Activated naive CD8-positive, alpha-beta T cell treated with anti-CD3 and anti-CD28 coated beads, Interleukin-2, amount 10 ng/mL, durations not matched to agents 7 days and 5 days (primary cell): Measurements from ENCODE around the gene HSPB3. TPM values are rescaled to one million over a fixed set of nuclear protein-coding genes. Genes with fewer than 3 reads are reported as not detected.
"Not testable (repeated sequence)": the region's sequence is repeated elsewhere in the genome, so short reads cannot be mapped to it uniquely, and the experiment has no call there.

Experiments used
- ATAC-seq: fragments of 150-1000 bp; cut with Tn5 transposase; one replicate; pipeline ENCODE4 v1.10.0; 2021; ENCODE audit warnings: low read depth, moderate library complexity
- POLR2A ChIA-PET: fragments of 350-600 bp; sonication (Branson Sonifier 250); formaldehyde crosslinking; loops from one replicate; lab custom pipeline; 2021; ENCODE audit warnings: antibody characterized with exemption; lab: Charles Lee
- DNase-seq: peaks from one replicate; pipeline ENCODE4 v3.0.0; 2021
- H3K27ac Mint-ChIP-seq: one replicate; pipeline ENCODE4 v1.8.0; 2022; ENCODE audit warnings: mild to moderate bottlenecking, mixed read lengths
- H3K27me3 Mint-ChIP-seq: one replicate; pipeline ENCODE4 v1.8.0; 2022; ENCODE audit warnings: mild to moderate bottlenecking, moderate library complexity, mixed read lengths
- H3K36me3 Mint-ChIP-seq: one replicate; pipeline ENCODE4 v1.8.0; 2021; ENCODE audit warnings: mild to moderate bottlenecking, mixed read lengths
- H3K4me1 Mint-ChIP-seq: one replicate; pipeline ENCODE4 v1.8.0; 2021; ENCODE audit warnings: mixed read lengths
- H3K4me3 Mint-ChIP-seq: one replicate; pipeline ENCODE4 v1.8.0; 2022; ENCODE audit warnings: mild to moderate bottlenecking, moderate library complexity, mixed read lengths
- H3K9me3 Mint-ChIP-seq: one replicate; pipeline ENCODE4 v1.8.0; 2021; ENCODE audit warnings: mixed read lengths
- total RNA-seq, 2 experiments: library from RNA; stranded (reverse); gene quantifications; one replicate each; pipeline ENCODE4 v1.2.3, GENCODE V29; 2021

HSPB3 gene
- total RNA-seq, 2 experiments from 2014 or later: not detected

GRCh38 chr5:54463713-54464112, 8.2 kb downstream of the HSPB3 start:
- H3K27ac Mint-ChIP-seq: no peak overlapping the region
- H3K4me3 Mint-ChIP-seq: no peak overlapping the region
- ATAC-seq (no peak), DNase-seq (no peak)
- peaks cover 6% of the 10 kb centered on the region for H3K27me3 Mint-ChIP-seq
- no peaks in the 10 kb centered on the region for H3K4me1 Mint-ChIP-seq
- H3K36me3 Mint-ChIP-seq: no peaks in the 10 kb centered on the region
- H3K9me3 Mint-ChIP-seq: peaks cover 16% of the 10 kb centered on the region
- POLR2A ChIA-PET: no interaction called here

DNA sequence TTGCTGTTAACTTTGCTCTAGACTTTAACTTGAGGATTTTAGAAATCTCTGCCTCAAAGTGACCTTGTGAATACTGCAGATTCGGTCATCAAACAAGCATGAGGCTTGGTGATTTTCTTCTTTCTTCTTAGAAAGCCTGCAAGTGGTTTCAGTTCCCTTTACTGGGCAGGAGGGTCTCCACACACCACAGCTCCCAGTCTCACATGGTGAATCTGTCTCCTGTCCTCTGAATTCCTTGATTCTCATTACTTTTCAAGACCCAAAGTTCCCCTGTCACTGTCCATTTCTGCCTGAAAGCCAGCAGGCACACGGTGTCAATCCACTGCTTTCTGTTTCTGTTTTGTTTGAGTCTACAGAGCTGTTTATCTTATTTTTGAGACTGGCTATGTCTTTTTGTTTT, 14.1 kb downstream of the HSPB3 start:
- H3K9me3 Mint-ChIP-seq: peaks cover 2% of the 10 kb centered on the region
- H3K4me1 Mint-ChIP-seq: peaks cover 5% of the 10 kb centered on the region
- peak overlapping the region; percentile 23 for H3K27ac Mint-ChIP-seq
- H3K27me3 Mint-ChIP-seq: peaks cover 4% of the 10 kb centered on the region
- POLR2A ChIA-PET: no interaction called here
- peak overlapping the region; percentile 47 for H3K4me3 Mint-ChIP-seq
- DNase-seq: no peak
- no peak for ATAC-seq
- no peaks in the 10 kb centered on the region for H3K36me3 Mint-ChIP-seq

- peaks cover 2% of the 10 kb centered on the region for H3K9me3 Mint-ChIP-seq
- POLR2A ChIA-PET: no interaction called here
- no peak for ATAC-seq
- H3K4me3 Mint-ChIP-seq: no peak overlapping the region
- peaks cover 5% of the 10 kb centered on the region for H3K4me1 Mint-ChIP-seq
- H3K27me3 Mint-ChIP-seq: peaks cover 4% of the 10 kb centered on the region
- no peaks in the 10 kb centered on the region for H3K36me3 Mint-ChIP-seq
- no peak overlapping the region for H3K27ac Mint-ChIP-seq
- no peak for DNase-seq
These were observed 14.6 kb downstream of the HSPB3 start for GRCh38 chr5:54470128-54470527.

GRCh38 chr5:54470677-54471076, 15.2 kb downstream of the HSPB3 start:
- Mint-ChIP-seq H3K9me3 (peaks cover 2% of the 10 kb centered on the region), H3K36me3 (no peaks in the 10 kb centered on the region), H3K4me1 (peaks cover 5% of the 10 kb centered on the region), H3K4me3 (no peak overlapping the region), H3K27me3 (peaks cover 4% of the 10 kb centered on the region), H3K27ac (no peak overlapping the region)
- ATAC-seq (no peak), DNase-seq (no peak)
- POLR2A ChIA-PET: no interaction called here

GRCh38 chr5:54471398-54471797, 15.9 kb downstream of the HSPB3 start:
- Mint-ChIP-seq H3K4me3 (no peak overlapping the region), H3K27me3 (peaks cover 4% of the 10 kb centered on the region), H3K9me3 (peaks cover under 1% of the 10 kb centered on the region), H3K4me1 (peaks cover 5% of the 10 kb centered on the region), H3K27ac (no peak overlapping the region), H3K36me3 (no peaks in the 10 kb centered on the region)
- POLR2A ChIA-PET: no interaction called here
- ATAC-seq: no peak
- DNase-seq: no peak

DNA sequence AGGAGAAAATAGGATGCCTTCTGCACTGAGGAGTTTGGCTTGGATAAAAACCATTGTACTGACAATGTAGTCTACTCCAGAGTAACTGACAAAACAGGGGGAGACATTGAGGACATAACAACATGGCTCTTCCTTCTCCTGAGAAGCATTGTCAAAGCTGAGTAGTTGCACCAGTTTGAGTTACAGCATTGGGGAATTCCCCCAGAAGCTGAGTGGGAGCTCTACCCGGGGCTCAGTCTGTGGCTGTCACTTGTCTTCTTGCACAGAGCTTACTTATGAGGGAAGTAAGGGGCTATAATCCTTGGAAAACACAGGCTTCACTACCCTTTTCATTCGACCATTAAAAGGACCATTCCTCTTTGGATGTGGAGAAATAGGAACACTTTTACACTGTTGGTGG, 21.2 kb downstream of the HSPB3 start:
- Mint-ChIP-seq H3K4me3 (no peak overlapping the region), H3K27ac (no peak overlapping the region), H3K36me3 (no peaks in the 10 kb centered on the region), H3K9me3 (peaks cover 2% of the 10 kb centered on the region), H3K4me1 (peaks cover 3% of the 10 kb centered on the region), H3K27me3 (peaks cover 11% of the 10 kb centered on the region)
- POLR2A ChIA-PET: no interaction called here
- DNase-seq (no peak), ATAC-seq (no peak)

GRCh38 chr5:54477941-54478478, 22.5 kb downstream of the HSPB3 start:
- no peaks in the 10 kb centered on the region for H3K36me3 Mint-ChIP-seq
- POLR2A ChIA-PET: no interaction called here
- ATAC-seq: no peak
- peaks cover 13% of the 10 kb centered on the region for H3K27me3 Mint-ChIP-seq
- peaks cover 2% of the 10 kb centered on the region for H3K9me3 Mint-ChIP-seq
- H3K27ac Mint-ChIP-seq: no peak overlapping the region
- H3K4me3 Mint-ChIP-seq: no peak overlapping the region
- peaks cover 3% of the 10 kb centered on the region for H3K4me1 Mint-ChIP-seq
- DNase-seq: no peak

GRCh38 chr5:54480296-54480695, 24.8 kb downstream of the HSPB3 start:
- no peak overlapping the region for H3K27ac Mint-ChIP-seq
- H3K36me3 Mint-ChIP-seq: no peaks in the 10 kb centered on the region
- peaks cover 2% of the 10 kb centered on the region for H3K9me3 Mint-ChIP-seq
- ATAC-seq (no peak), DNase-seq (no peak)
- H3K4me3 Mint-ChIP-seq: no peak overlapping the region
- H3K27me3 Mint-ChIP-seq: peaks cover 15% of the 10 kb centered on the region
- POLR2A ChIA-PET: no interaction called here
- H3K4me1 Mint-ChIP-seq: peaks cover 3% of the 10 kb centered on the region

GRCh38 chr5:54484219-54484894, 28.9 kb downstream of the HSPB3 start:
- Mint-ChIP-seq H3K9me3 (peaks cover 2% of the 10 kb centered on the region), H3K27ac (no peak overlapping the region), H3K4me3 (no peak overlapping the region), H3K4me1 (peaks cover 3% of the 10 kb centered on the region), H3K36me3 (no peaks in the 10 kb centered on the region), H3K27me3 (peaks cover 19% of the 10 kb centered on the region)
- DNase-seq (no peak), ATAC-seq (no peak)
- POLR2A ChIA-PET: no interaction called here

GRCh38 chr5:54485659-54486058, 30.2 kb downstream of the HSPB3 start:
- POLR2A ChIA-PET, H3K4me3 Mint-ChIP-seq, DNase-seq, H3K36me3 Mint-ChIP-seq, H3K4me1 Mint-ChIP-seq, ATAC-seq, H3K27ac Mint-ChIP-seq, H3K9me3 Mint-ChIP-seq: not testable (repeated sequence)
- peaks cover 15% of the 10 kb centered on the region for H3K27me3 Mint-ChIP-seq

DNA sequence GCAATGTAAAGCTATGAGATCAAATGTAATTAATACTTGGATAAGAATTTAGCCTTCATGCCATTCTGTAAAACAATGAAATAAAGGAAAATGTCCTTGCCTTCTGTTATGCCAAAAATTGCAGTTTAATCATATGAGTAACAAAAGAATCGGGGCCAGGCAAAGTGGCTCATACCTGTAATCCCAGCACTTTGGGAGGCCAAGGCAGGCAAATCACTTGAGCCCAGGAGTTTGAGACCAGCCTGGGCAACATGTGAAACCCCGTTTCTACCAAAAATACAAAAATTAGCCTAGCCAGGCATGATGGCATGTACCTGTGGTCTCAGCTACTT, 34.1 kb downstream of the HSPB3 start:
- DNase-seq, H3K4me3 Mint-ChIP-seq, POLR2A ChIA-PET, H3K27ac Mint-ChIP-seq, ATAC-seq, H3K4me1 Mint-ChIP-seq, H3K36me3 Mint-ChIP-seq, H3K9me3 Mint-ChIP-seq, H3K27me3 Mint-ChIP-seq: not testable (repeated sequence)

- H3K27ac Mint-ChIP-seq: no peak overlapping the region
- ATAC-seq (no peak), DNase-seq (no peak)
- no peaks in the 10 kb centered on the region for H3K4me1 Mint-ChIP-seq
- H3K4me3 Mint-ChIP-seq: no peak overlapping the region
- no peaks in the 10 kb centered on the region for H3K9me3 Mint-ChIP-seq
- POLR2A ChIA-PET: no interaction called here
- H3K27me3 Mint-ChIP-seq: peaks cover 3% of the 10 kb centered on the region
- H3K36me3 Mint-ChIP-seq: no peaks in the 10 kb centered on the region
These were observed 35.8 kb downstream of the HSPB3 start for GRCh38 chr5:54491326-54491725.

DNA sequence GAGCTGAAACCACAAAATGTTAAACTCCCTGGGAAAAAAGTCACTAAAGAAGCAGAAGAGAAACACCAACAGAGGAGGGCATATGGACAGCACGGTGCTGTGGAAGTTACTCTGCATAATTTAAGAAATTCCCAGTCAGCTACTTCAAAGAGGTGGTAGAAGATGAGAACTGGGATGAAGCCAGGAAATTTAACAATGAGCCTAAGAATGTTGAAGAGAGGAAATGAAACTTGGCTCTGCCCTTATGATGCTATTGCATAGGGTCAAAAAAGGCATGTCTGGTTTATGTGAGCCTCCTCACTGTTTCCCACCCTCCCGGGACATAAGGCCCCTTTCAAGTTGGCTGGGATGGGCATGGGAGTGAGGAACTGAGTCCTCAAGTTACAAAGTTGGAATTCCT, 36.7 kb downstream of the HSPB3 start:
- Mint-ChIP-seq H3K36me3 (no peaks in the 10 kb centered on the region), H3K4me3 (no peak overlapping the region), H3K9me3 (no peaks in the 10 kb centered on the region), H3K27me3 (peaks cover 3% of the 10 kb centered on the region), H3K27ac (no peak overlapping the region), H3K4me1 (no peaks in the 10 kb centered on the region)
- POLR2A ChIA-PET: no interaction called here
- ATAC-seq (no peak), DNase-seq (no peak)

DNA sequence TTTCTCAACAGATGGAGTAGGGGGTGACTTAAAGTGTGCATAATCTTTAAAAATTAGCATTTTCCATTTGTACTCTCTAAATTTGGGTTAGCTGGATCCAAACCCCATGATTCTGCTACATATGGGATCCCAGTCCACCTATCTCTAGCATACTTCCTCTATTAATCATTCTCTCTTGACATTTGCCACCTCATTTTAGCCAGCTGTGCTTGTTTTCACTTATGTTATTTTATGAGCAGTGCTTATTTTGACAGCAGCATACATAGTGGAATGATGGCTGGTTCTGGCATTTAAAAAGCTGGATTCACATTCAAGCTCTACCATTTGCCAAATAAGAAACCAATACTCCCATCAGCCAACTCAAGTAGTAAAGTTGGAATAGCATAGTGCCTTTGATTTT, 39.5 kb downstream of the HSPB3 start:
- no peaks in the 10 kb centered on the region for H3K9me3 Mint-ChIP-seq
- POLR2A ChIA-PET: no interaction called here

More for the DNA sequence above, 39.5 kb downstream of the HSPB3 start:
- ATAC-seq: no peak
- H3K4me1 Mint-ChIP-seq: no peaks in the 10 kb centered on the region
- H3K27me3 Mint-ChIP-seq: peaks cover 3% of the 10 kb centered on the region
- H3K36me3 Mint-ChIP-seq: no peaks in the 10 kb centered on the region
- DNase-seq: no peak
- no peak overlapping the region for H3K27ac Mint-ChIP-seq
- no peak overlapping the region for H3K4me3 Mint-ChIP-seq
